Mucosa of gallbladder (tissue), 1 donor: Measurements from ENCODE around the gene TBCE. TPM values are rescaled to one million over a fixed set of nuclear protein-coding genes. Genes with fewer than 3 reads are reported as not detected.
"Not testable (repeated sequence)": the region's sequence is repeated elsewhere in the genome, so short reads cannot be mapped to it uniquely, and the experiment has no call there.

Source experiments
- DNase-seq: peaks from one replicate; pipeline ENCODE4 v3.0.0-alpha.2; 2020; ENCODE audit warnings: low spot score
- total RNA-seq: library from RNA; stranded (reverse); gene quantifications from one replicate; pipeline ENCODE4 v1.2.1, GENCODE V29; 2021
- donor health status: DM: no; HTN: no; CAD: no.

Gene TBCE
- total RNA-seq, 1 donor from 2014 or later: 21.4 TPM

DNA sequence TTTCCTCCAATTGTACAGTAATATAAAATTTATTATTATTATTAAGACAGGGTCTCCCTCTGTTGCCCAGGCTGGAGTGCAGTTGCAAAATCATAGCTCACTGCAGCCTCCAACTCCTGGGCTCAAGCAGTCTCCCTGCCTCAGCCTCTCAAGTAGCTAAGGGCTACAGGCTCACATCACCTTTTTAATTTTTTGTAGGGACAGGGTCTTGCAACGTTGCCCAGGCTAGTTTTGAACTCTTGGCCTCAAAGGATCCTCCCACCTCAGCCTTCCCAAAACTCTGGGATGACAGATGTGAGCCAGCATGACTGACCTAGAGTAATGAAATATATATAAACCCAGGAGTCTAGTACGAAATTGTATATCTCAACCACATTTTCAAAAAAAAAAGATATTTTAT is 87.9 kb downstream of the TBCE start:
- no peak for DNase-seq

DNA sequence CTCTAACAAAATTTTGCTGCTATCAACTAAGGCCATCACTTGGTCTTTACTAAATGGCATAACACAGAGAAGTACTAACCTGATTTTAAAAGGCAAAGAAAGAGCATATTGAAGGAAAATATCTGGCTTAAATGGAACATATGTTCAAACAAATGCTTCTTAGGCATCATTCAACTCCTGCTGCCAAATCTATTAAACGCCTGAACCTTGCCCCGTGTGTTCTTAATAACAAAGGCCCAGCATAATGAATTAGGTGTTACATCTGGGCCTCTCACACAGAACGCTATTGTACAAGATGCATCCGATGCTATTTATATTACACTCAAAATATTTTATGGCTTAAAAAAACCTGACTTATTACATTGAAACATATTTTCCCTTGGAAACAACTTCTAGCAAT is 88.6 kb downstream of the TBCE start:
- no peak for DNase-seq

GRCh38 chr1:235457856-235458255 is 90.6 kb downstream of the TBCE start:
- not testable (repeated sequence) for DNase-seq

- DNase-seq: no peak
These were observed 93.5 kb downstream of the TBCE start for GRCh38 chr1:235460770-235461169.

GRCh38 chr1:235461954-235462353 is 94.7 kb downstream of the TBCE start:
- DNase-seq: no peak

GRCh38 chr1:235462832-235463231 is 95.6 kb downstream of the TBCE start:
- DNase-seq: not testable (repeated sequence)

DNA sequence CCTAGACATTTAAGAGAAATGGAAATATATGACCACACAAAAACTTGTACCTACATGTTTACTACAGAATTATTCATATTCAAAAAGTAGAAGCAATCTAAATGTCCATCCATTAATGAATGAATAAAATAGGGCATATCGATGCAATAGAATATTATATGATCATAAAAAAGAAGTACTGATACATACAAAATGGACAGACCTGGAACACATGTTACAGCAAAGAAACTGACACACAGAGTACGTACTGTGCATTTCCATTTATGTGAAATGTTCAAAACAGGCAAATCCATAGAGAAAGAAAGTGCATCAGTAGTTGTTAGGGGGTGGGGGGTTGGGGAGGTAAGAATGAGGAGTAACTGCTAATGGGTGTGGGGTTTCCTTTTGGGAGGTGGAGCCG is 97.8 kb downstream of the TBCE start:
- DNase-seq: no peak

DNA sequence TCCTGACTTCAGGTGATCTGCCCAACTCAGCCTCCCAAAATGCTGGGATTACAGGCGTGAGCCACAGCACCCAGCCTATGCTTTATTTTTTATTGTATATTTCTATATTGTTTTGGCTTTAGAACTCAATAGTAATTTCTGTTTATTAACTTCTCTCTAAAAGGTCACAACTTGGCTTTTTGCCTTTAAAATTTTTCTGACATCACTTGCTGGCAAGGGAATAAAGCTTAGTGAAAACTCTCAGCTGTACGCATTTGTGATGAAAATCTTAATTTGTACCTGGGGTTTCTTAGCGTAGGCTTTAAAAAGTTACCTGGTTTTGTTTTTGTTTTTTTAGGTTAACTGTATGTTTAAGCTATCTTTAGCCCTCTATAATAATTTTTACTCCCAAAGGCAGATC is 100.8 kb downstream of the TBCE start:
- DNase-seq: no peak

DNA sequence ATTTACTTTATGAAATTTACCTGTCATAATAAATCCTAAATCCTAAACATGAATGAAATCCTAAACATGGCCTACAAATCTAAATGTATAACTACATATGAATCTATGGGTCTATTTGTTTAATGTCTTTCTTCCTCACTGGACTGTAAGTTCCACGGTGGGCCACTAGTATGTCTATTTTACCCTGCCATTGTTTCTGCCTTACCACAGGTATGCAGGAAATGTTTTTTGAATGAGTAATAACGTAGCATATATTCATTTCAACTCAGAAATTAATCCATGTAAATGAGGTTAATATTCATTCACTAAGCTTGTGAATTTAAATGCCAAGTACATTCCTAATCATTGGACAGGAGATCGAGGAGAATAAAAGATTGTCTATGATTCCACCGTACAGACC is 101.7 kb downstream of the TBCE start:
- no peak for DNase-seq

- not testable (repeated sequence) for DNase-seq
These were observed 102.7 kb downstream of the TBCE start for GRCh38 chr1:235469897-235470296.

GRCh38 chr1:235470741-235471439 is 103.7 kb downstream of the TBCE start:
- DNase-seq: no peak

DNA sequence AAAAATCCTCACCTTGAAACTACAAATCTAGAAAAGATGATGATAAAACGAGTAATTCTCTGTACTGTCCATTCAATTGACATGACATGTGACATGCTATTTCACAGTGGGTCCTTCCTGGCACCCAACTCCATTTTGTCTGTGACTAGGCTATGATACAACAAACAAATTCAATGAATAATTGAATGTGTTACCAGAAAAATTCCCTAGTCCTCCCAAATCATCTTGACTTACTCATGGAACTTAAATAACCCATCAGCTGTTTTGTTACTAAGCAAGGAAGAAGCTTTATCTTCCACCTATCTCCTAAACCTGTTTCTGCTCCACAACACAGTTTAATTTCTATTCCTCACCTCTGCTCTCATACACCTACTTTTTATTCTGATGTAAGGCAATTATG is 106.6 kb downstream of the TBCE start:
- no peak for DNase-seq

DNA sequence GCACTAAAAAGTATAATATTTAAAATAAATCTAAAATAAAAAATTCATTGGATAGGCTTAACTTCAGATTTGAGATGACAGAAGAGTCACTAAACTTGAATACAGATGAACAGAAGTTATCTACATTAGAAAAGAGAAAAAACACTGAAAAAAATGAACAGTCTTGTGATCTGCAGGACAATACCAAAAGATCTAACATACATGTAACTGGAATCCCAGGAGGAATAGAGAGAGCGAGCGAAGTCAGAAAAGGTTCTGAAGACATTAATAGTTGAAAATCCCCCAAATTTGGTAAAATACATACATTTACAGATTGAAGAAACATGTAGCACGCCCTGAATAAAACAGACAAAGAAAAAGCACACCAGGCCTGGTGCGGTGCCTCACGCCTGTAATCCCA is 115.9 kb downstream of the TBCE start:
- DNase-seq: no peak

GRCh38 chr1:235485558-235485957 is 118.3 kb downstream of the TBCE start:
- no peak for DNase-seq

DNA sequence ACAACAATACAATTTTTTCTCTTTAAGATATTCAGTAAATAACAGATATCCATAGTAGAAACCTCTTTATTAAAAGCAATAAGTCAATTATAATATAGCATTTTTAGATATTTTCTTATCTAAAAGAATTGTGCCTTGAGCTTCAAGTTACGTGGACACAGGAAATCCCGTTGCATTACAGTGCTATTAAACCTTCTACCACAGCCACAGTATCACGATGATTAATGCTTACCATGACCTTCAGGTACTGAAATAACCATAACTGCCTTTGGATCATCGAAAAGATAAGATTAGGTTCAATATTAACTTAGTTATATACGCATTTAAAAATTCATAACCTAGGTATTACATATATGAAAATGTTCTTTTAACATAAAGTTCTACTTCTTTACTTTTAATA is 119.1 kb downstream of the TBCE start:
- DNase-seq: no peak

GRCh38 chr1:235491644-235492043 is 124.4 kb downstream of the TBCE start:
- no peak for DNase-seq

GRCh38 chr1:235494531-235494930 is 127.3 kb downstream of the TBCE start:
- DNase-seq: no peak

DNA sequence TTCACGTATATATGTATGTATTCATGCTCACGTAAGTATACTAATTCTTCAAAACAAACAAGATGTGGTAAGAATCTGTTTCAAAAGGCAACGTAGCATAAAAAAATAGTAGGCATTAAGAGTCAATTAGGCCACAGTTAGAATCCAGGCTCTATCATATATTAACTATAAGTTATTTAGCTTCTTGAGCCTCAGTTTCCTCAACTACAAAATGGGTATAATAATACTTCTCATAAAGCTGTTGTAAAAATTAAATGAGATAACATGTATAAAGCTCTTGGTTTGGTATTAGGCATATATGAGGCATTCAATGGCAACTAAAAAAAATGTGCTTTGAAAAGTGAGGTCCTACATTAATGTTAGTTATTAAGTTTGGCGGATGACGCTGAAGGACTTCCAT is 127.8 kb downstream of the TBCE start:
- no peak for DNase-seq

DNA sequence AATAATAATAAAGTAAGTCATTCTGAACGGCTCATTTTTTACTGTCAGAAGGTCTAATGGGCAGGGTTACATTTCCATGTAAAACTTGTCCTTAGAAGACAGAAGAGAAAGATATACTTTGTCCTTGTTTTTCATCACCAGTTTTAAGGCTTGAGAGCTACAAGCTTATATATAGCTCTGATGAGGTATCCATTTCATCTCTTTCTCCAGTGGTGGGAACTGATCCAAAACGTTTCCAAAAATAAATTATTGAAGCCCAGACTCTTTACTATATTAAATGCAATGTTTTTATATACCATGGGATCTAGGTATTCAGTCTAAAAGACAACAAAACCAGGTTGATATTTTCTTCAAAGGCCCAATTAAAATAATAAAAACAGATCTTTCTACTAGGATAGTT is 128.3 kb downstream of the TBCE start:
- no peak for DNase-seq

GRCh38 chr1:235500971-235501540 is 133.8 kb downstream of the TBCE start:
- DNase-seq: no peak
